NB4 (cell line): Measurements from ENCODE around the gene EML4.

Experiments
- DNase-seq: peaks from one replicate; pipeline ENCODE4 v3.0.0; 2010; ENCODE audit warnings: low read depth
- H3K4me3 ChIP-seq: one replicate; pipeline ENCODE4 v1.5.1; 2011; ENCODE audit warnings: mild to moderate bottlenecking, low read depth, low read length, moderate library complexity
- CTCF ChIP-seq: IDR thresholded peaks from one replicate; pipeline ENCODE4 v1.5.1; 2012; ENCODE audit warnings: low read depth, low read length
- MAX ChIP-seq: IDR thresholded peaks from 2 replicates; pipeline ENCODE4 v1.6.1; 2011; ENCODE audit warnings: low read depth, low read length
- MYC ChIP-seq: IDR thresholded peaks from 2 replicates; pipeline ENCODE4 v1.6.1; 2011; ENCODE audit warnings: low read depth, low read length
- POLR2A ChIP-seq: IDR thresholded peaks from 2 replicates; pipeline ENCODE4 v1.6.1; 2011; ENCODE audit warnings: mild to moderate bottlenecking; ENCODE audit not compliant: insufficient read length; ENCODE audit errors: extremely low read depth

EML4 gene

GRCh38 chr2:42192010-42192373 lies 22.8 kb downstream of the EML4 start:
- no peak overlapping the region for H3K4me3 ChIP-seq
- no peak for TF ChIP-seq POLR2A
- no peak for TF ChIP-seq CTCF
- TF ChIP-seq MAX = no peak
- TF ChIP-seq MYC = no peak
- DNase-seq = no peak

- TF ChIP-seq CTCF = no peak
- TF ChIP-seq POLR2A = no peak
- no peak for TF ChIP-seq MAX
- TF ChIP-seq MYC = no peak
- H3K4me3 ChIP-seq = no peak overlapping the region
- DNase-seq = no peak
These were observed 23.8 kb downstream of the EML4 start for GRCh38 chr2:42192652-42193566.

GRCh38 chr2:42193722-42194187 lies 24.6 kb downstream of the EML4 start:
- H3K4me3 ChIP-seq = no peak overlapping the region
- no peak for TF ChIP-seq CTCF
- TF ChIP-seq MYC = no peak
- no peak for TF ChIP-seq MAX
- no peak for TF ChIP-seq POLR2A
- no peak for DNase-seq

GRCh38 chr2:42194428-42194827 lies 25.3 kb downstream of the EML4 start:
- no peak for TF ChIP-seq CTCF
- TF ChIP-seq MAX = no peak
- TF ChIP-seq MYC = no peak
- no peak for TF ChIP-seq POLR2A
- no peak overlapping the region for H3K4me3 ChIP-seq

GRCh38 chr2:42195559-42195958 lies 26.4 kb downstream of the EML4 start:
- no peak for DNase-seq
- TF ChIP-seq MYC (no peak), POLR2A (no peak), CTCF (no peak), MAX (no peak)
- no peak overlapping the region for H3K4me3 ChIP-seq

More at GRCh38 chr2:42194428-42194827, 25.3 kb downstream of the EML4 start:
- no peak for DNase-seq
